ENCODE measurements around the gene SLC24A3.

Gene SLC24A3

DNA sequence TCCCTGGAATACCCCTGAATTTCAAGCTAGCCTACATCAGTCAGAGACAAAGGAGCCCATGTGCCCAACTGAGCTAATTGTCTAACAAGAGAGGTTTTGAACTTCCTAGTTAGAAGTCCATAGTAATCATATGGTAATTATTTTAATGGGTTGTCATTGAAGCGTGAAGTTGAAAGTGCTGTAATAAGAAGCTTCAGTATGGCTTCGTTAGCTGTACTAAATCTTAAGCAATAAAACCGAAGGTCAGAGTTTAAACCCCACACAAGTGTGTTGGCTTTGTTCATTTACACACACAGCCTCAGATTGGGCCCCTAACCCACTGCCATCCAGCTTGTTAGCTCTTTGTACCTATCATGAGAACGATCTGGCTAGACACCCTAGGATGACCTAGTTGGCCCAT lies 350.0 kb downstream of the SLC24A3 start:
- no peak for DNase-seq

DNA sequence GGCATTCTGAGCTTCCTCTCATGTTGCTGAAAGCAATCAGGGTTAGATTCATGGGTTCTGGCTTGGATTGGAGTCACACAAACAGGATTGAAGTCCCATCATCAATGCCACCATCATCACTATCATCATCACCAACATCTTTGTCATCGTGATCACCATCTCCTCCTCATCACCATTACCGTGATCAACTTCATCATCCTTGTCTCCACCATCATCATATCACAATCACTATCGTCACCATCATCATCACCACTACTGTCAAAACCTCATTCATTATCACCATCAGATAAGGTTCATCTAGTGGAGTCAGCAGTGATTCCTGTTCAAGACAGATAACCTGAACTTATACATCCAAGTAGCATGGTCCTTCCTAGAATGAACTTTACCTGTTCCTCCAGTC lies 351.8 kb downstream of the SLC24A3 start:
- DNase-seq = no peak

DNA sequence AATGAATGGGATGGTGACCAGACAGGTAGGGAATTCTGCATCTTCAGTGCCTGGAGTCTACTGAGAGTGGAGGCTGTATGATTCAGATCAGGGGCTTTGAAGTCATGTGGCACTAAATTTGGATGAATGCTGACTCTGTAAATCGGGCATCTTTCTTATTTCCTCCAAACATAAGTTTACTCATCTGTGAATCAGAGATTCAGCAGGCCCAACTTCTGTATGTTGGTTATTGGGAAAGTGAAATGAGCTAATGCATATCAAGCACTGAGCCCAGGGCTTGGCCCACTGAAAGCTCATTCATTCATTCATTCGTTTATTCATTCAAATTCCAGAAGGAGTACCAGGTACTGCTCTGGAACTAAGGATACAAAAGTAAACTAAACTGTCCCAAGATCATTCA lies 353.3 kb downstream of the SLC24A3 start:
- peak; percentile 56 for DNase-seq

DNA sequence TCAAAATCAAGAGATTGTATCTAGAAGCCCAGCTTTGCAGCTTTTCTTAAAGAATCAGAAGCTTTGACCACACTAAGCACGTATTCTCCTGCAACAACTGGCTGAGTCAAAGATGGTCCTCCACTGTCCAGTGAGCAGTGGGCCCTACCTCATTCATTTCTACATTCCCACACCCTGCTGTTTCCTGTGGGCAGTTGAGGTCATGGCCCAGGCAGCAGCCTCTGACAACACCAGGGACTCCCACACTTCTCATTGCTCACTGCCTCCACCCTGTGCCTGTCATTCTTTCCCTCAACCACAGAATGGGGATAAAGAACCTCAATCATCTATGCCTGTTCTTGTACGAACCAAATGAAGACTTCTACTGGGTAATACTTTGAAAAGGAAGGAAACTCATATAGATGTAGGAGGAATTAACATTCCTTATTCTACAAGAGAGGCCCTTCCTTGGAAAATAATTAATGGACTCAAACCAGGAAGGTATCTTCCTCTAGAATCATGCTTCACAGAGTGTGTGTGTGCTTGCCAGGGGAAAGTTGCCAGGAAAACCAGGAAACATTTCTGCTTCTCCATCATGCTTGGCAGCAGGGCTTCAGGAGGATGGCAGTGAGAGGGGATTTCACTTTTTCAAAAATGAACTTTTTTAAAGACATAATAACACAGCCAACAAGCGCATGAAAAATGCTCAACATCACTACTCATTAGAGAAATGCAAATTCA lies 353.9 kb downstream of the SLC24A3 start:
- DNase-seq = peak; percentile 85

- DNase-seq = no peak
Observed at GRCh38 chr20:19568128-19568527, 355.7 kb downstream of the SLC24A3 start.

GRCh38 chr20:19571996-19572395 lies 359.6 kb downstream of the SLC24A3 start:
- no peak for DNase-seq

DNA sequence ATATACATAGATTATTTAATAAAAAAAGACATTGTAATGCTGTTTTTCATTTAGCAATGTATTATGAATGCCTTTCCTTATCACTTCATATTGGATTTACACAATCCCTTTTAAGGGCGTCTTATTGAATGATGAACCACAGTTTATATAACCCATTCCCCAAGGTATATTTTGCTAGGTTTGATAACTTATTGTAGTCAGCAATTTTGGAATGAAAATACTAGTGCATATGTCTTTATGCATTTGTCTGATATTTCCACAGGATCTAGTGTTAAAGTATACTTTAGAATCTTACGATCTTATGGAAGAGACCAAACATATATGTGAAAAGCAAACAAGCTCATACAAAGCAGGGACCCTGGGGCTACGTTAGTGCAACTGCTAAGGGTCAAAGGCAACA lies 365.2 kb downstream of the SLC24A3 start:
- no peak for DNase-seq

DNA sequence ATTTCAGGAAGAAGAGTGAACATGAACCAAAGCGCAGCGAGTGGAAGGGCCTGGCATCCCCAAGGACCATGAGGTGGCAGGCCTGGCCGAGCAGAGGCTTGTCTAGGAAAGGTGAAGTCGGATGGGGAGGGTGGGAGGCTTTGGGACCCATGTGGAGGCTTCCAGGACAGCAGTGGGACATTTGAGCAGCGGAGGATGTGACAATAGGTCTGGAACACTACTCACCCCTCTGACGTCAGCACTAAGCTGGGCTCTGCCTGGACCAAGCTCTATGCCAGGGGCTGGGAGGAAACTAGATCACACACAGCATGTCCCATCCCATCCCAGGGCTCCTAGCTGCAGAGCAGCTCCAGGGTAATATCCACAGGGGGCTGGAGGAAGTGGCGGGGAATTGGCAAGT lies 370.3 kb downstream of the SLC24A3 start:
- DNase-seq = no peak

GRCh38 chr20:19583532-19584175 lies 371.2 kb downstream of the SLC24A3 start:
- peak; percentile 83 for DNase-seq

DNA sequence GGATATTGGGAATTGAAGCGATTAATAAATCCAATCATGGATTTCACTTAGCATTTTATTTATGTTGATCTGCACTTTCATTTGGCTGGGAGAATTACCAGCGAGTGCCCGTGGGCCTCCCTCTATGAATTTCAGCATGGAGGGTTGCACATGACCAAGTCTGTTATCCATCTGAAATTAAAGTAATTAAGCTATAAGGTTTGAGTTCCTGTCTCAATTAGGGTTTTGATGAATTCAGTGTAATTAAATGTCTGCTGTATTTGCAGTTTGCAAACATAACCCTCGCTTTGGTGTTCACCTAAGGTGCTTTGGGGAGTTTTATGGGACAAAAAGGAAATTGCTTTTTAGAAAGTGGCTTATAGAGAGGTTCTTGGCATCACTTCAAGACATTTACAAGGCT lies 375.8 kb downstream of the SLC24A3 start:
- no peak for DNase-seq

- DNase-seq = no peak
Observed at GRCh38 chr20:19588732-19589131, 376.3 kb downstream of the SLC24A3 start.

- DNase-seq = no peak
Observed at GRCh38 chr20:19589787-19590362, 377.4 kb downstream of the SLC24A3 start.

DNA sequence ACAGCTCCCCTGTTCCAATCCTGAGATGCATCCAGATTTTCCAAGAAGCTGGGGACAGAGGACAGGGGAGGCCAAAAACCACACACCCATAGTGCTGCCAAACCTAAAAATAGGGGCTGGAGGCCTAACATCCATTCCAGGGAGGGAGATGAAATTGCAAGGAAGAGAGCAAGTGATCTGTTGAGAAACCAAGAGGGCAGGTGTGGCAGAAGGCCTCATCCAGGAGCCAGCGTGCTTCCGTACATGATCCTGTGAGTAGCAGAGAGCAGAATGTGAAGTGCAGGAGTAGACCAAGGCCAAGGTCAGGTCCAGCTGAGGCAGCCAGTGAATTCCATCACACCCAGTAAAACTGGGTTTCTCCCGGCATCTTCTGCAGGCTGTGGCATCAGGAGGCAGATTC lies 377.9 kb downstream of the SLC24A3 start:
- no peak for DNase-seq

- no peak for DNase-seq
Observed at GRCh38 chr20:19593762-19594161, 381.3 kb downstream of the SLC24A3 start.

GRCh38 chr20:19594896-19595295 lies 382.5 kb downstream of the SLC24A3 start:
- DNase-seq = no peak

GRCh38 chr20:19598117-19598850 lies 385.8 kb downstream of the SLC24A3 start:
- no peak for DNase-seq

DNA sequence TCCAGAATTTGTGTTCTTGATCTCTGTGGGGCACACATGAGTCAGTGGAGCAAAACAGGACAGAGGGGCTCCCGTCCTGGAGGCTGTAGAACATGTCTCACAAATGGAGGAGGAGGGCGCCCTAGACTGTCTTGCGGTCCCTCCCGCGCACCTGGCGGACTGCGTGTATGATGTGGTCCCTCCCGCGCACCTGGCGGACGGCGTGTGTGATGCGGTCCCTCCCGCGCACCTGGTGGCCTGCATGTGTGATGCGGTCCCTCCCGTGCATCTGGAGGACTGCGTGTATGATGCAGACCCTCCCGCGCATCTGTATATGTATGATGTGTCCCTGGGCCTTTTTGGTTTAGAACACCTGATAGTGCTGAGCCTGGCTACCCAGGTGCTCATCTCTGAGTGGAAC lies 386.8 kb downstream of the SLC24A3 start:
- DNase-seq = no peak

- DNase-seq = no peak
Observed at GRCh38 chr20:19600042-19600441, 387.6 kb downstream of the SLC24A3 start.

GRCh38 chr20:19601126-19601810 lies 388.8 kb downstream of the SLC24A3 start:
- no peak for DNase-seq

- no peak for DNase-seq
Observed at GRCh38 chr20:19602675-19603375, 390.4 kb downstream of the SLC24A3 start.

- DNase-seq = no peak
Observed at GRCh38 chr20:19603376-19603750, 390.9 kb downstream of the SLC24A3 start.

DNA sequence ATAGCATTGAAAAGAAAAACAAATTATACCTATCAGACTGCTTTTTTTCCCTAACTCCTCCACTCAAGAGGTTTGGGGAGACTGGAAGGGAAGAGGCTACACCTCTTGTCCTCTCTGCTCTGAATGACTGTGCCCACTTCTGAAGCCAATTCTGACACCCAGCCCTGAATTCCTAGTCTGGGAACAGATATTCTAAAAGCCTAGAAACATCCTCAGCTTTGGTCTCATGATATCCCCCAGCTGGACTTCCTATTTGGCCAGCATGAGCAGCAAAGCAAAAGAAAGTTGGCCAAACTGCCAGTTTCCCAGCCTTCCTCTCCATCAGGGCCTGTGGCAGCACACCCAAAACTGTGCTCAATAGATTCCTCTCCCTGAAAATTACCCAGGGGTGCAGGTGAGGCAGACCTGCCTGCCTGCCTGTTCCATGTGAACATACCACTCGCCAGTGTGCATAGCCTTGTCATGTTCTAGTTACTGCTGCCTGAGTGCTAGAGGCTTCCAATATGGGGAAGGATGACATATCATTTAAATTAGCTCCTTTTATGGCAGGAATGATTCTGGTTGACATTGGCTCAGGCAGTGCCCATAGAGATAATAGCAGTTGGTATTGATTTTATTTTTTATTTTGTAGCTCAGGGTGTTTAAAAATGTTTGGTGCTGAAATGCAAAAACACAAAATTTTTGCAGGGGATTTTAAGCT lies 393.5 kb downstream of the SLC24A3 start:
- DNase-seq = no peak

Data from suppressor macrophage treated with lipopolysaccharide for 4 hours (primary cell).